Measurements from ENCODE around the gene MLN.

The MLN gene

GRCh38 chr6:33850296-33850695, 46.5 kb upstream of the MLN start:
- H3K4me1 ChIP-seq (ENCODE audit: low read length), result no peaks in the 10 kb centered on the region
- H3K4me3 ChIP-seq (ENCODE audit: low read length), result no peak overlapping the region
- H2AFZ ChIP-seq (ENCODE audit: low read depth, low read length), result no peak overlapping the region
- no peaks in the 10 kb centered on the region for H4K20me1 ChIP-seq (ENCODE audit: insufficient read depth, low read length)
- no peak overlapping the region for H3K4me2 ChIP-seq (ENCODE audit: low read length)
- no peak for TF ChIP-seq EZH2phosphoT487 (IDR thresholded peaks at IDR 0.05; ENCODE audit: low read depth)
- no peak for TF ChIP-seq CTCF (IDR thresholded peaks at IDR 0.05; ENCODE audit: low read depth, low read length)
- H3K27ac ChIP-seq (ENCODE audit: low read length), result no peak overlapping the region
- H3K79me2 ChIP-seq (ENCODE audit: low read length), result no peaks in the 10 kb centered on the region
- no peaks in the 10 kb centered on the region for H3K27me3 ChIP-seq (ENCODE audit: low read depth, low read length)
- no peak overlapping the region for H3K9ac ChIP-seq (ENCODE audit: low read length)
- H3K9me3 ChIP-seq (ENCODE audit: insufficient read depth, low read length), result no peaks in the 10 kb centered on the region
- no peaks in the 10 kb centered on the region for H3K36me3 ChIP-seq (replicated peaks; ENCODE audit: low read depth, low read length)

- Histone ChIP-seq H3K36me3 (replicated peaks; ENCODE audit: low read depth, low read length) (no peaks in the 10 kb centered on the region), H4K20me1 (ENCODE audit: insufficient read depth, low read length) (no peaks in the 10 kb centered on the region)
- TF ChIP-seq CTCF (IDR thresholded peaks at IDR 0.05; ENCODE audit: low read depth, low read length), result no peak
- no peak for TF ChIP-seq EZH2phosphoT487 (IDR thresholded peaks at IDR 0.05; ENCODE audit: low read depth)
Measured at GRCh38 chr6:33849500-33850075, 45.8 kb upstream of the MLN start.

GRCh38 chr6:33848484-33848883, 44.7 kb upstream of the MLN start:
- no peaks in the 10 kb centered on the region for H3K4me1 ChIP-seq (ENCODE audit: low read length)
- H3K4me3 ChIP-seq (ENCODE audit: low read length), result no peak overlapping the region
- no peaks in the 10 kb centered on the region for H3K79me2 ChIP-seq (ENCODE audit: low read length)
- no peaks in the 10 kb centered on the region for H3K27me3 ChIP-seq (ENCODE audit: low read depth, low read length)
- H3K4me2 ChIP-seq (ENCODE audit: low read length), result no peak overlapping the region
- H3K27ac ChIP-seq (ENCODE audit: low read length), result no peak overlapping the region
- H3K9me3 ChIP-seq (ENCODE audit: insufficient read depth, low read length), result no peaks in the 10 kb centered on the region
- H3K9ac ChIP-seq (ENCODE audit: low read length), result no peak overlapping the region
- H3K36me3 ChIP-seq (replicated peaks; ENCODE audit: low read depth, low read length), result no peaks in the 10 kb centered on the region
- no peak overlapping the region for H2AFZ ChIP-seq (ENCODE audit: low read depth, low read length)
- no peak for TF ChIP-seq EZH2phosphoT487 (IDR thresholded peaks at IDR 0.05; ENCODE audit: low read depth)
- TF ChIP-seq CTCF (IDR thresholded peaks at IDR 0.05; ENCODE audit: low read depth, low read length), result no peak
- no peaks in the 10 kb centered on the region for H4K20me1 ChIP-seq (ENCODE audit: insufficient read depth, low read length)

More at GRCh38 chr6:33849500-33850075, 45.8 kb upstream of the MLN start:
- no peaks in the 10 kb centered on the region for H3K27me3 ChIP-seq (ENCODE audit: low read depth, low read length)
- no peak overlapping the region for H2AFZ ChIP-seq (ENCODE audit: low read depth, low read length)
- H3K4me1 ChIP-seq (ENCODE audit: low read length), result no peaks in the 10 kb centered on the region
- H3K4me3 ChIP-seq (ENCODE audit: low read length), result no peak overlapping the region
- no peaks in the 10 kb centered on the region for H3K79me2 ChIP-seq (ENCODE audit: low read length)
- H3K27ac ChIP-seq (ENCODE audit: low read length), result no peak overlapping the region
- H3K9ac ChIP-seq (ENCODE audit: low read length), result no peak overlapping the region
- no peaks in the 10 kb centered on the region for H3K9me3 ChIP-seq (ENCODE audit: insufficient read depth, low read length)
- H3K4me2 ChIP-seq (ENCODE audit: low read length), result no peak overlapping the region

GRCh38 chr6:33847867-33848266, 44.1 kb upstream of the MLN start:
- Histone ChIP-seq H3K27ac (ENCODE audit: low read length) (no peak overlapping the region), H3K4me2 (ENCODE audit: low read length) (no peak overlapping the region), H3K36me3 (replicated peaks; ENCODE audit: low read depth, low read length) (no peaks in the 10 kb centered on the region), H2AFZ (ENCODE audit: low read depth, low read length) (no peak overlapping the region), H3K79me2 (ENCODE audit: low read length) (no peaks in the 10 kb centered on the region), H4K20me1 (ENCODE audit: insufficient read depth, low read length) (no peaks in the 10 kb centered on the region), H3K4me3 (ENCODE audit: low read length) (no peak overlapping the region), H3K4me1 (ENCODE audit: low read length) (peaks cover under 1% of the 10 kb centered on the region), H3K9ac (ENCODE audit: low read length) (no peak overlapping the region), H3K27me3 (ENCODE audit: low read depth, low read length) (no peaks in the 10 kb centered on the region), H3K9me3 (ENCODE audit: insufficient read depth, low read length) (no peaks in the 10 kb centered on the region)
- TF ChIP-seq CTCF (IDR thresholded peaks at IDR 0.05; ENCODE audit: low read depth, low read length) (no peak), EZH2phosphoT487 (IDR thresholded peaks at IDR 0.05; ENCODE audit: low read depth) (no peak)
